WERI-Rb-1 (cell line): ENCODE data around the gene PLEKHG4B.
A peak's percentile ranks its signal among the peaks of the same experiment; 100 is the strongest.
"Not testable (repeated sequence)": the region's sequence is repeated elsewhere in the genome, so short reads cannot be mapped to it uniquely, and the experiment has no call there.

ENCODE experiments used
- DNase-seq: peaks from one replicate; pipeline ENCODE4 v3.0.0-alpha.2; 2020
- H3K27ac ChIP-seq: fragments of 250-450 bp; sonication (Bioruptor Pico); 2 replicates; pipeline ENCODE4 v1.5.1; 2020; ENCODE audit warnings: mild to moderate bottlenecking, moderate library complexity
- H3K27me3 ChIP-seq: fragments of 250-450 bp; sonication (Bioruptor Pico); 2 replicates; pipeline ENCODE4 v1.5.1; 2021; ENCODE audit warnings: mild to moderate bottlenecking, low read depth, moderate library complexity; ENCODE audit not compliant: insufficient read depth, severe bottlenecking
- H3K36me3 ChIP-seq: fragments of 250-450 bp; sonication (Bioruptor Pico); 2 replicates; pipeline ENCODE4 v1.5.1; 2020; ENCODE audit warnings: mild to moderate bottlenecking, moderate library complexity
- H3K4me3 ChIP-seq: 2 replicates; pipeline ENCODE4 v1.5.1; 2011; ENCODE audit warnings: low read depth, mild to moderate bottlenecking, control low read depth, low read length
- H3K9me3 ChIP-seq: fragments of 250-450 bp; sonication (Bioruptor Pico); 2 replicates; pipeline ENCODE4 v1.5.1; 2021; ENCODE audit warnings: mild to moderate bottlenecking, moderate library complexity; ENCODE audit not compliant: severe bottlenecking
- TF ChIP-seq, protein P1 (sequence below): IDR thresholded peaks from 2 replicates; pipeline ENCODE4 v1.5.1; 2011; ENCODE audit warnings: low read depth, mild to moderate bottlenecking, control low read depth, inconsistent platforms, low read length

The PLEKHG4B gene

DNA sequence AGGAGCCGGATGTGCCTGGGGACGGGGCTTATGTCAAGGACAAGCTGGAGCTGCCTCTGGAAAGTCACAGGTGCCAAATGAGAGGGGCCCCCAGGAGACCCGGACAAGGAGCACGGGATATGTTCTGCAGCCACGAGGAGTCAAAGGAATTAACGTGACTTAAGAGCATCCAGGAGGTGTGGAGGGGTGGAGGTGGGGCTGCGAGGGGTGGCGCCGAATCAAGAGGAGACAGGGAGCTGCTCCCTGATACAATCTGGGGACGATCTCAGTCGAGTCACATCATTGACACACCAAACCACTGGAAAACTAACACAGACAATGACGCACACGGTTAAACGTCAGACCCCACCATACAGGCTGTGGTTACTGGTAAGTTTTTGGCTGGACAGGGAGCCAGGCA lies 115.6 kb downstream of the PLEKHG4B start:
- Histone ChIP-seq H3K9me3 (no peaks in the 10 kb centered on the region), H3K27ac (no peak overlapping the region), H3K36me3 (peaks cover 36% of the 10 kb centered on the region), H3K4me3 (no peak overlapping the region), H3K27me3 (no peaks in the 10 kb centered on the region)
- TF ChIP-seq, protein P1, sequence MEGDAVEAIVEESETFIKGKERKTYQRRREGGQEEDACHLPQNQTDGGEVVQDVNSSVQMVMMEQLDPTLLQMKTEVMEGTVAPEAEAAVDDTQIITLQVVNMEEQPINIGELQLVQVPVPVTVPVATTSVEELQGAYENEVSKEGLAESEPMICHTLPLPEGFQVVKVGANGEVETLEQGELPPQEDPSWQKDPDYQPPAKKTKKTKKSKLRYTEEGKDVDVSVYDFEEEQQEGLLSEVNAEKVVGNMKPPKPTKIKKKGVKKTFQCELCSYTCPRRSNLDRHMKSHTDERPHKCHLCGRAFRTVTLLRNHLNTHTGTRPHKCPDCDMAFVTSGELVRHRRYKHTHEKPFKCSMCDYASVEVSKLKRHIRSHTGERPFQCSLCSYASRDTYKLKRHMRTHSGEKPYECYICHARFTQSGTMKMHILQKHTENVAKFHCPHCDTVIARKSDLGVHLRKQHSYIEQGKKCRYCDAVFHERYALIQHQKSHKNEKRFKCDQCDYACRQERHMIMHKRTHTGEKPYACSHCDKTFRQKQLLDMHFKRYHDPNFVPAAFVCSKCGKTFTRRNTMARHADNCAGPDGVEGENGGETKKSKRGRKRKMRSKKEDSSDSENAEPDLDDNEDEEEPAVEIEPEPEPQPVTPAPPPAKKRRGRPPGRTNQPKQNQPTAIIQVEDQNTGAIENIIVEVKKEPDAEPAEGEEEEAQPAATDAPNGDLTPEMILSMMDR, result no peak
- DNase-seq, result no peak

DNA sequence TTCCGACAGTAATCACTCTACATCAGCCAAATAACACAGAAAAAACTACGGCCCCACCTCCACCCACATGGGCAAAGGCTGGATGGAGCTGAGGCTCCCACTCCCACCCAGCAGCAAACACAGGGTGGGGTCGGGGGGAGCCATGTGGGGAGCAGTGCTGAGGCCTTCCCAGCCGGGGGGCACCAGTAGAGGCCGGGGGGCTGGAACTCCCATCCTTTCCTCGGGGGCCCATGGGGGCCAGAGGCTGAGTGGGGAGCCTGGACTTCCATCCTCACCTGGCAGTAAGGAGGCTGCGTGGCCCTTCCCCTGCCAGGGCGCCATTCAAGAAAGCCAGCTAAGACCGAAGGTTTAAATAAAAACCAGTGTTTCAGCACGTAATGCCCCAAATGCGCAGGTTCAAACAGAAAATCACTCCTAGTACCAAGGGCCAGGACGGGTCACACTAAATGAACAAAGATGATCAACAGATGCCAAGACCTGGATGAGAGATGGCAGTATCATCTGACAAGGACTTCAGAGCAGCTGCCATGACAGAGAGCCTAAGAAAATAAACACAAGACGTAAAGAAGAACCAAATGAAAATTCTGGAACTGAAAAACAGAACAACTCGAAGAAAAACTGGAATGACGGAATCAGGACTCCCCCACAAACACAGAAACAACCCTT lies 116.6 kb downstream of the PLEKHG4B start:
- TF ChIP-seq, protein P1, result no peak
- Histone ChIP-seq H3K36me3 (peaks cover 33% of the 10 kb centered on the region), H3K9me3 (no peaks in the 10 kb centered on the region), H3K27me3 (no peaks in the 10 kb centered on the region), H3K27ac (no peak overlapping the region), H3K4me3 (no peak overlapping the region)
- no peak for DNase-seq

DNA sequence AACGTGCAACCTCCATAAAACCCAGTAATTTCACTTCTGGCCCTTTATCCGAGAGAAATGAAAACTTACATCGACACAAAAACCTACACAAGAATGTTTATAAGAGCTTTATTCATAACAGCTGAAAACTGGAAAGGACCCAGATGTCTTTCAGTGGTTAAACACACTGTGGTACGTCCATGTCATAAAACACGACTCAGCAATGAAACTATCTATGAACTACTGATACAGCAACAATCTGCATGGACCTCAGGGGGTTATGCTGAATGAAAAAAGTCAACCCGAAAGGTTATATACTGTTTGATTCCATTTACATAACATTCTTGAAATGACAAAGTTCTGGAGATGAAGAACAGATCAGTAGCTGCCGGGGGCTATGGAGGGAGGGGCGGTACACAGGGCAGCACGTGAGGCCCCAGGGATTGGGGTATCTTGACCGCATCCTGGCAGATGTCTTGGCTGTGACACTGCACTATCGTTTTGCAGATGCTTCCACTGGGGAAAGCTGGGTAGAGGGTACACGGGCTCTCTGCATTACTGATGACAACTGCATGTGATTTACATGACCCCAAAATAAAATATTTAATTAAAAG lies 121.9 kb downstream of the PLEKHG4B start:
- no peak overlapping the region for H3K4me3 ChIP-seq
- H3K27me3 ChIP-seq, result no peaks in the 10 kb centered on the region
- no peak overlapping the region for H3K27ac ChIP-seq
- peaks cover 13% of the 10 kb centered on the region for H3K36me3 ChIP-seq
- TF ChIP-seq, protein P1, result no peak
- no peaks in the 10 kb centered on the region for H3K9me3 ChIP-seq
- no peak for DNase-seq

DNA sequence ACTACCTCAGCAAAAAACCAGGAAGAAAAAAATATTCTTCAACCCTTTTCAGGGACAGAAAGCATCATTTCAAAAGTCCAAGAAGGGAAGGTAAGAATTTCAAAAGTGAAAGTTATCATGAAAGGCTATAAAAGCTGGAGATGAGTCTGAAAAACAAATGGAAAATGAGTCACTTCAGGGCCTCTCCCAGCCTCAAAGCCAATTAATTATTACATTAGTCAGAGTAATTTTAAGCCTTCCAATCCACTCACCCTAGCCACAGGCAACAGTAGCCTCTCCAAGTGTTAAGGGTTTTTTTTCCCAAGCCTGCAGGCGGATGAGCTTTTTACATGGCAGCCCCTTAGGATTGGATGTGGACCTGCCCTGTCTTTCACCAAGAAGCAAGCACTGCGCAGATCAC lies 123.3 kb downstream of the PLEKHG4B start:
- not testable (repeated sequence) for H3K4me3 ChIP-seq, DNase-seq, H3K27ac ChIP-seq

DNA sequence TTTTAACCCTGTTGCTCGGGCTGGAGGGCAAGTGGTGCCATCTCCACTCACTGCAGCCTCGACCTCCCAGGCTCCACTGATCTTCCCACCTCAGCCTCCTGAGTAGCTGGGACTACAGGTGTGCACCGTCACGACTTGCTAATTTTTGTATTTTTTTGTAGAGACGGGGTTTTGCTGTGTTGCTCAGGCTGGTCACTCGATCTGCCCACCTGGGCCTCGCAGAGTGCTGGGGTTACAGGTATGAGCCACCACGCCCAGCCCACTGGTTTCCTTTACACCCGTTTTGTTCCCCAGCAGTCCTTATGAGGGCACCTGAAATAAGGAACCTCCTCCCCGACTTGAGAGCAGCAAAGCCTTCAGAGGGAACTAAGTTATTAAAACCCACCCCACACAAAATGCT lies 124.1 kb downstream of the PLEKHG4B start:
- H3K9me3 ChIP-seq, DNase-seq, H3K4me3 ChIP-seq, H3K27me3 ChIP-seq, H3K27ac ChIP-seq: not testable (repeated sequence)
- peaks cover 20% of the 10 kb centered on the region for H3K36me3 ChIP-seq

More for the DNA sequence above, 123.3 kb downstream of the PLEKHG4B start:
- not testable (repeated sequence) for H3K9me3 ChIP-seq, H3K27me3 ChIP-seq
- H3K36me3 ChIP-seq, result peaks cover 18% of the 10 kb centered on the region

DNA sequence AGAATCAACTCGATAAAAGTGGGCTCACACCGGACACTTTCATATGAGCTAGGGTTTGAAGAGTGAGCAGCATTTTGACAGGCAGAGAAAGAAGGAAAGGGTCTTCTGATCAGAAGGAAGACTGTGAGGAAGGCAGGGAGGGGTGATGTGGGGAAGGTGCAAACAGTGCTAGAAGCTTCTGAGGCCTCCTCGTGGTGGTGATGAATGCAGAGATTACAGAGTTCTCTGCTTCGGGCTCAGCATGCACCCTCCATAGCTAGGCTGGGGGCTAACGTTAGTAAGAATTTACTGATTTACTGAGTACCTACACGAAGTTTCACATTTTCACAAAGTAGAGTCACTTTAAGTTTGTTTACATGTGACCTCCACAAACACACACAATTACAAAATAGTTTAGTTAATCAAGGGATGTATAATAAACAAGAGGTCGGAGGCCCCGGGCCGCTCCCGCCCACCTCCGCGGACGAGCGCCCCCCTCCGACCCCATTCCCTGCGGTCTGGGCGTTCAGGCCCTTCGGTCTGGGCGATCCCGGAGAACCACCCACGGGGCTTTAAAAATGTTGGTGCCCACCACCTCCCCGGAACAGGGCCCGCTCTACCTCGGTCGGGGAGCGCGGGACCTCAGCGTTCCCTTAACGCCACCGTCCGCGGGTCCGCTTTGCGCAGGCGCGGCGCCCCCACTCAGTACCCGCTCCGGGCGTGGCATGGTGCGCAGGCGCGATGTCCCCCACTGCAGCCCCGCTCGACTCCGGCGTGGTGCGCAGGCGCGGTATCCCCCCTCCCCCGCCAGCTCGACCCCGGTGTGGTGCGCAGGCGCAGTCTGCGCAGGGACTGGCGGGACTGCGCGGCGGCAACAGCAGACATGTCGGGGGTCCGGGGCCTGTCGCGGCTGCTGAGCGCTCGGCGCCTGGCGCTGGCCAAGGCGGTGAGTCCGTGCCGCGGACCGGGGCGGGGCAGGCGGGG lies 125.8 kb downstream of the PLEKHG4B start, which contains the start of the genes CCDC127 and SDHA:
Gene CCDC127, minus strand, starts transcription at position 660 of the 963 bp plus-strand sequence. CDS start 1,304 bp downstream, outside the sequence.
Gene SDHA, plus strand, starts transcription at position 827 of the 963 bp plus-strand sequence. Its CDS starts 36 bp downstream, at position 863.
- Histone ChIP-seq H3K36me3 (peaks cover 20% of the 10 kb centered on the region), H3K4me3 (peak within 1 kb of the TSS; percentile 98), H3K27ac (peak within 1 kb of the TSS; percentile 94)
- not testable (repeated sequence) for H3K27me3 ChIP-seq, H3K9me3 ChIP-seq
- peak; percentile 98 for DNase-seq
- TF ChIP-seq, protein P1, result peak; percentile 43; the same call in 1 of the 2 replicates
